T-cell (primary cell): ENCODE results near the gene ACACA. TPM values are rescaled to one million over a fixed set of nuclear protein-coding genes. Genes with fewer than 3 reads are reported as not detected.

Source experiments
- ATAC-seq, 4 experiments: fragments of 200-7000 bp in 3 of 4; fragments of 150-1000 bp in 1 of 4; cut with Tn5 transposase; replicated peaks in 1 of 4; 1 replicate in 3 of 4; 2 replicates in 1 of 4; pipeline ENCODE4 v1.10.0; 2021; ENCODE audit warnings: moderate library complexity in 3 of 4, mild to moderate bottlenecking in 2 of 4, moderate number of reproducible peaks in 1 of 4
- CTCF ChIA-PET, 2 donors: fragments of 300-600 bp; sonication (Branson Sonifier 250); formaldehyde crosslinking; loops; one replicate each; lab custom pipeline; 2022; ENCODE audit warnings: antibody characterized with exemption in 2 of 2; lab: Charles Lee
- POLR2A ChIA-PET, 2 donors: fragments of 300-600 bp; sonication (Branson Sonifier 250); formaldehyde crosslinking; loops; one replicate each; lab custom pipeline; 2022; ENCODE audit warnings: antibody characterized with exemption in 2 of 2; lab: Charles Lee
- DNase-seq, 35 experiments: peaks; one replicate each; pipeline versions ENCODE4 v3.0.0 to v3.0.0-alpha.2; 2013 to 2023
- H3K27ac ChIP-seq: one replicate; pipeline ENCODE4 v1.5.1; 2013; ENCODE audit warnings: low read length
- H3K27me3 ChIP-seq, 2 experiments: replicated peaks in 1 of 2; 1 replicate in 1 of 2; 2 replicates in 1 of 2; pipeline versions ENCODE4 v1.6.1 to v1.7.0; 2013; ENCODE audit warnings: low read length in 1 of 2, mixed read lengths in 1 of 2; ENCODE audit not compliant: control insufficient read depth in 2 of 2, insufficient read depth in 2 of 2; ENCODE audit errors: extremely low read depth in 1 of 2
- H3K36me3 ChIP-seq, 2 donors: 1 replicate in 1 of 2; 2 replicates in 1 of 2; pipeline versions ENCODE4 v1.6.1 to v1.7.0; 2013; ENCODE audit warnings: low read length in 1 of 2; ENCODE audit not compliant: control insufficient read depth in 2 of 2, insufficient read depth in 1 of 2; ENCODE audit errors: extremely low read depth in 1 of 2
- H3K4me1 ChIP-seq, 2 experiments: 1 replicate in 1 of 2; 2 replicates in 1 of 2; pipeline versions ENCODE4 v1.6.1 to v1.7.0; 2013; ENCODE audit warnings: low read length in 2 of 2, mixed read lengths in 1 of 2; ENCODE audit not compliant: insufficient read depth in 2 of 2, control insufficient read depth in 1 of 2; ENCODE audit errors: extremely low read depth in 1 of 2
- H3K4me3 ChIP-seq, 2 donors: 1 replicate in 1 of 2; 2 replicates in 1 of 2; pipeline versions ENCODE4 v1.5.1 to v1.7.0; 2013; ENCODE audit warnings: mild to moderate bottlenecking in 2 of 2, low read length in 1 of 2, moderate library complexity in 1 of 2; ENCODE audit not compliant: control insufficient read depth in 1 of 2; ENCODE audit errors: extremely low read depth in 1 of 2
- H3K9me3 ChIP-seq: 2 replicates; pipeline ENCODE4 v1.7.0; 2013
- H3K27ac Mint-ChIP-seq, 2 donors: one replicate each; pipeline ENCODE4 v1.8.0; 2020 to 2021; ENCODE audit warnings: mild to moderate bottlenecking in 2 of 2, mixed read lengths in 2 of 2
- H3K27me3 Mint-ChIP-seq, 2 donors: one replicate each; pipeline ENCODE4 v1.8.0; 2021 to 2022; ENCODE audit warnings: mixed read lengths in 2 of 2
- H3K36me3 Mint-ChIP-seq: one replicate; pipeline ENCODE4 v1.8.0; 2021; ENCODE audit warnings: mixed read lengths
- H3K4me1 Mint-ChIP-seq, 3 donors: one replicate each; pipeline ENCODE4 v1.8.0; 2020 to 2022; ENCODE audit warnings: mixed read lengths in 3 of 3, mild to moderate bottlenecking in 1 of 3
- H3K4me3 Mint-ChIP-seq, 3 donors: one replicate each; pipeline ENCODE4 v1.8.0; 2020 to 2022; ENCODE audit warnings: mild to moderate bottlenecking in 3 of 3, mixed read lengths in 3 of 3, moderate library complexity in 3 of 3
- H3K9me3 Mint-ChIP-seq, 3 donors: one replicate each; pipeline ENCODE4 v1.8.0; 2020 to 2022; ENCODE audit warnings: mixed read lengths in 3 of 3
- WGBS: methylation state at CpG from one replicate; pipeline ENCODE4 v1.1.5; 2013; ENCODE audit warnings: missing lambda C conversion rate; ENCODE audit not compliant: insufficient coverage; 5-methylcytosine and 5-hydroxymethylcytosine counted together
- total RNA-seq, 35 experiments: library from RNA in 6 of 35; stranded (reverse) in 6 of 35; fragments of 120-200 nt in 1 of 35; gene quantifications; one replicate each; pipeline versions ENCODE4 v1.2.1 to v1.2.4 and lab custom pipeline; 2013 to 2026

Gene ACACA
- total RNA-seq, 5 donors from 2014 or later (not counting 1 experiment from before 2014, with no cell fraction given): 15.9 to 30.2 (median 18.0) TPM

GRCh38 chr17:37375706-37376105 is 30.9 kb downstream of the ACACA start, which contains the start of gene C17orf78:
Gene C17orf78, plus strand, starts transcription at chr17:37375985. Its CDS starts 108 bp downstream, at chr17:37376093.
- no peak within 1 kb of the TSS for H3K27ac Mint-ChIP-seq
- H3K27me3 Mint-ChIP-seq: no peaks in the 10 kb centered on the region
- H3K9me3 Mint-ChIP-seq: no peaks in the 10 kb centered on the region
- DNase-seq: no peak
- Histone ChIP-seq H3K27ac (no peak within 1 kb of the TSS), H3K4me1 (peaks cover 0 to 4% of the 10 kb centered on the region in 2 experiments), H3K4me3 (no peak within 1 kb of the TSS), H3K9me3 (no peaks in the 10 kb centered on the region), H3K27me3 (no peaks in the 10 kb centered on the region), H3K36me3 (no peaks in the 10 kb centered on the region)
- H3K4me3 Mint-ChIP-seq: no peak within 1 kb of the TSS
- WGBS: 100% methylated on average over 1 of the region's 7 CpGs
- H3K4me1 Mint-ChIP-seq: peaks cover 0 to 4% (median 4%) of the 10 kb centered on the region in 3 donors
- ChIA-PET CTCF (interaction anchor here in 1 of 2 donors (1.1 kb wide), 1 partner anchor 17 kb away, joined by 4 read pairs; no protein-coding TSS in a partner anchor), POLR2A (no interaction called here)
- no peaks in the 10 kb centered on the region for H3K36me3 Mint-ChIP-seq
- ATAC-seq: no peak

- H3K36me3 Mint-ChIP-seq: no peaks in the 10 kb centered on the region
- POLR2A ChIA-PET: interaction anchor here (0.6 to 1.0 kb wide), 2 partner anchors 15 to 89 kb away, joined by 3 to 4 read pairs; no protein-coding TSS in a partner anchor
- no peak overlapping the region for H3K27ac Mint-ChIP-seq
- Histone ChIP-seq H3K9me3 (no peaks in the 10 kb centered on the region), H3K36me3 (no peaks in the 10 kb centered on the region), H3K4me3 (no peak overlapping the region), H3K4me1 (peaks cover 0 to 4% of the 10 kb centered on the region in 2 experiments), H3K27ac (no peak overlapping the region), H3K27me3 (no peaks in the 10 kb centered on the region)
- WGBS: 17% methylated on average over 2 of the region's 4 CpGs
- H3K4me3 Mint-ChIP-seq: no peak overlapping the region
- CTCF ChIA-PET: interaction anchor here (0.6 to 1.7 kb wide), 15 partner anchors 12 to 771 kb away, joined by 3 to 14 read pairs (median 3); partner anchors contain the start of gene SYNRG (in 1 of the 2)
- peak; percentile 87 to 99 (median 92) for ATAC-seq
- DNase-seq: peak; percentile 14 to 81 (median 50)
- H3K4me1 Mint-ChIP-seq: peaks cover 0 to 4% (median 4%) of the 10 kb centered on the region in 3 donors
- no peaks in the 10 kb centered on the region for H3K27me3 Mint-ChIP-seq
- no peaks in the 10 kb centered on the region for H3K9me3 Mint-ChIP-seq
Observed at GRCh38 chr17:37373530-37374159, 33.0 kb downstream of the ACACA start.

GRCh38 chr17:37368577-37368976 is 38.1 kb downstream of the ACACA start:
- ChIA-PET POLR2A (no interaction called here), CTCF (no interaction called here)
- Mint-ChIP-seq H3K36me3 (no peaks in the 10 kb centered on the region), H3K4me3 (no peak overlapping the region), H3K9me3 (no peaks in the 10 kb centered on the region), H3K27ac (no peak overlapping the region), H3K27me3 (no peaks in the 10 kb centered on the region), H3K4me1 (peaks cover 0 to 4% (median 4%) of the 10 kb centered on the region in 3 donors)
- H3K4me3 ChIP-seq: no peak overlapping the region
- DNase-seq (no peak), ATAC-seq (no peak)
- H3K36me3 ChIP-seq: no peaks in the 10 kb centered on the region
- H3K27ac ChIP-seq: no peak overlapping the region
- WGBS: no CpG with 5 or more reads among the region's 3 CpGs
- no peaks in the 10 kb centered on the region for H3K9me3 ChIP-seq
- peaks cover 0 to 4% of the 10 kb centered on the region in 2 experiments for H3K4me1 ChIP-seq
- H3K27me3 ChIP-seq: no peaks in the 10 kb centered on the region

- ChIA-PET CTCF (no interaction called here), POLR2A (no interaction called here)
- ATAC-seq: no peak
- no CpG with 5 or more reads among the region's 1 CpG for WGBS
- no peaks in the 10 kb centered on the region for H3K36me3 ChIP-seq
- DNase-seq: no peak
- Mint-ChIP-seq H3K27ac (no peak overlapping the region), H3K4me3 (no peak overlapping the region), H3K4me1 (no peaks in the 10 kb centered on the region), H3K36me3 (no peaks in the 10 kb centered on the region), H3K27me3 (no peaks in the 10 kb centered on the region), H3K9me3 (no peaks in the 10 kb centered on the region)
- no peaks in the 10 kb centered on the region for H3K4me1 ChIP-seq
- H3K4me3 ChIP-seq: no peak overlapping the region
- H3K9me3 ChIP-seq: no peaks in the 10 kb centered on the region
- H3K27me3 ChIP-seq: no peaks in the 10 kb centered on the region
- no peak overlapping the region for H3K27ac ChIP-seq
Observed at GRCh38 chr17:37365589-37365988, 41.0 kb downstream of the ACACA start.

- no peaks in the 10 kb centered on the region for H3K9me3 ChIP-seq
- Mint-ChIP-seq H3K27ac (no peak overlapping the region), H3K36me3 (no peaks in the 10 kb centered on the region), H3K4me3 (no peak overlapping the region), H3K9me3 (no peaks in the 10 kb centered on the region), H3K27me3 (no peaks in the 10 kb centered on the region), H3K4me1 (peaks cover 18 to 22% (median 20%) of the 10 kb centered on the region in 3 donors)
- H3K27me3 ChIP-seq: no peaks in the 10 kb centered on the region
- POLR2A ChIA-PET: interaction anchor here (0.6 to 0.7 kb wide), 2 partner anchors 8 to 13 kb away, joined by 6 read pairs; no protein-coding TSS in a partner anchor
- no peak overlapping the region for H3K4me3 ChIP-seq
- no peak for ATAC-seq
- CTCF ChIA-PET: interaction anchor here (0.5 to 1.7 kb wide), 3 partner anchors 12 to 199 kb away, joined by 3 to 6 read pairs (median 3); no protein-coding TSS in a partner anchor
- peaks cover 12 to 14% of the 10 kb centered on the region in 2 experiments for H3K4me1 ChIP-seq
- no CpG with 5 or more reads among the region's 4 CpGs for WGBS
- DNase-seq: no peak
- H3K27ac ChIP-seq: no peak overlapping the region
- H3K36me3 ChIP-seq: no peaks in the 10 kb centered on the region
Observed at GRCh38 chr17:37361543-37361942, 45.1 kb downstream of the ACACA start.

GRCh38 chr17:37360632-37361031 is 46.0 kb downstream of the ACACA start:
- CTCF ChIA-PET: interaction anchor here in 1 of 2 donors (1.7 kb wide), 1 partner anchor 13 kb away, joined by 6 read pairs; no protein-coding TSS in a partner anchor
- H3K27ac Mint-ChIP-seq: no peak overlapping the region
- POLR2A ChIA-PET: interaction anchor here in 1 of 2 donors (0.6 to 0.7 kb wide), 2 partner anchors 9 to 12 kb away, joined by 3 to 6 read pairs; no protein-coding TSS in a partner anchor
- H3K36me3 Mint-ChIP-seq: no peaks in the 10 kb centered on the region
- no peaks in the 10 kb centered on the region for H3K27me3 Mint-ChIP-seq
- no peaks in the 10 kb centered on the region for H3K36me3 ChIP-seq
- H3K4me3 Mint-ChIP-seq: no peak overlapping the region
- H3K9me3 ChIP-seq: no peaks in the 10 kb centered on the region
- no peaks in the 10 kb centered on the region for H3K9me3 Mint-ChIP-seq
- ATAC-seq (no peak), DNase-seq (no peak)
- no peak overlapping the region for H3K27ac ChIP-seq
- H3K4me1 Mint-ChIP-seq: peaks cover 18 to 22% (median 20%) of the 10 kb centered on the region in 3 donors
- H3K4me1 ChIP-seq: peaks cover 12 to 14% of the 10 kb centered on the region in 2 experiments
- H3K4me3 ChIP-seq: no peak overlapping the region
- WGBS: no CpG with 5 or more reads among the region's 3 CpGs
- H3K27me3 ChIP-seq: no peaks in the 10 kb centered on the region
